HFF-Myc (cell line): ENCODE measurements around the gene STAP2.
A peak's percentile ranks its signal among the peaks of the same experiment; 100 is the strongest.

Source experiments
- DNase-seq: peaks from one replicate; pipeline ENCODE4 v3.0.0-alpha.2; 2011; ENCODE audit warnings: low read depth; ENCODE audit errors: extremely low read depth
- H3K4me3 ChIP-seq: replicated peaks from 2 replicates; pipeline ENCODE4 v1.5.1; 2011; ENCODE audit warnings: low read depth, mild to moderate bottlenecking, control low read depth, low read length
- TF ChIP-seq, protein P1 (sequence below): IDR thresholded peaks from 2 replicates; pipeline ENCODE4 v1.5.1; 2012; ENCODE audit warnings: mild to moderate bottlenecking, low read depth, low read length, control low read depth; ENCODE audit errors: missing control alignments

Gene STAP2

DNA sequence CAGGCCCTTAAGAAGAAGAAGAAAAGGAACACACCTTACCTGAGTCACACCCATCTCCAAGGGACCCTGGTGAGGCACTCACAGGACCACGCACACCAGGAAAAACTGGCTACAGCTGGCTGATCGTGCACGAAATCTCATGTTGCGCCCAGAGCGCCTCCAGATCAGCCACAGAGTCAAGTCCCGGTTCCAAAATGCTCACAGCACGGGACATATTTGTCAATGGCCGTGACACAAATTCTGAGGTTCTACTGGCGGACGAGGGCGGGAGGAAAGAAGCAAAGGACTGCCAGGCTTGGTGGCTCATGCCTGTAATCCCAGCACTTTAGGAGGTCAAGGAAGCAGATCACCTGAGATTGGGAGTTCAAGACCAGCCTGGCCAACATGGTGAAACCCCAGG lies 40.3 kb upstream of the STAP2 start:
- TF ChIP-seq, protein P1, sequence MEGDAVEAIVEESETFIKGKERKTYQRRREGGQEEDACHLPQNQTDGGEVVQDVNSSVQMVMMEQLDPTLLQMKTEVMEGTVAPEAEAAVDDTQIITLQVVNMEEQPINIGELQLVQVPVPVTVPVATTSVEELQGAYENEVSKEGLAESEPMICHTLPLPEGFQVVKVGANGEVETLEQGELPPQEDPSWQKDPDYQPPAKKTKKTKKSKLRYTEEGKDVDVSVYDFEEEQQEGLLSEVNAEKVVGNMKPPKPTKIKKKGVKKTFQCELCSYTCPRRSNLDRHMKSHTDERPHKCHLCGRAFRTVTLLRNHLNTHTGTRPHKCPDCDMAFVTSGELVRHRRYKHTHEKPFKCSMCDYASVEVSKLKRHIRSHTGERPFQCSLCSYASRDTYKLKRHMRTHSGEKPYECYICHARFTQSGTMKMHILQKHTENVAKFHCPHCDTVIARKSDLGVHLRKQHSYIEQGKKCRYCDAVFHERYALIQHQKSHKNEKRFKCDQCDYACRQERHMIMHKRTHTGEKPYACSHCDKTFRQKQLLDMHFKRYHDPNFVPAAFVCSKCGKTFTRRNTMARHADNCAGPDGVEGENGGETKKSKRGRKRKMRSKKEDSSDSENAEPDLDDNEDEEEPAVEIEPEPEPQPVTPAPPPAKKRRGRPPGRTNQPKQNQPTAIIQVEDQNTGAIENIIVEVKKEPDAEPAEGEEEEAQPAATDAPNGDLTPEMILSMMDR, result no peak
- H3K4me3 ChIP-seq, result no peak overlapping the region
- DNase-seq, result no peak

DNA sequence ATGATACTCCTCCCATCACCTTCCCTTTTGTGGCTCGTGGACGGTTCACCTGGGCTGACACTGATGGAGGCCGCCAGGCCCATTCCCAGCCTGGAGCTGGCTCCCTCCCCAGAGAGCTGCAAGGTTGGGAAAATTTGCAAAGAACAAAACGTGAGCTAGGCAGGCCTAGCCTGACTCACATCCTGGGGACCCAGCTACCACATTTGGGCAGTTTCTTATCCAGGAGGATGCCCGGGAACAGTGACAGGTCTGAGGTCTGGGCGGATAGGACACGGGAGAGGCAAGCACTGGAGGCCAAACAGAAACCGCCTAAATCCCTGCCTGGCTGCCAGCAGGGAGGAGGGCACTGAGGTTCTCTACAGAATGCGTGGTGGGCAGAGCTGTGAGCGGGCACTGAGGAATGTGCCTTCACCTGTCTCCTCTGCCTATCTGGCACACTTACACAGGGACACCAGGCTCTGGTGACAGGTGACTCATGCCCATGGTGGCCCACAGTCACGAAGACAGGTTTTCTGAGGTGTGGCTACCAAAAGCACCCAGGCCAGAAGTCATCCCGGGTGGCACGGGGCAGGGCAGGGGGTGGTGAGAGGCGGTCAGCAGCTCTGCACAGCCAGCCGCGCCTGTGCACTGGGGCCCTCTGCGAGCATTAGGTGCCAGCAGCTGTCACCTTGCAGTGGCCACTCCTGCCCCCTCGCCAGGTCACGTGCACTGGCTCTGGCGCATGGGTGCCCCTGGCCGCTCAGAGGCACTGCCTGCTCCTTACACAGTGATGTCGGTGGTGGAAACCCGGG lies 38.6 kb upstream of the STAP2 start:
- TF ChIP-seq, protein P1, result no peak
- DNase-seq, result no peak
- H3K4me3 ChIP-seq, result no peak overlapping the region

DNA sequence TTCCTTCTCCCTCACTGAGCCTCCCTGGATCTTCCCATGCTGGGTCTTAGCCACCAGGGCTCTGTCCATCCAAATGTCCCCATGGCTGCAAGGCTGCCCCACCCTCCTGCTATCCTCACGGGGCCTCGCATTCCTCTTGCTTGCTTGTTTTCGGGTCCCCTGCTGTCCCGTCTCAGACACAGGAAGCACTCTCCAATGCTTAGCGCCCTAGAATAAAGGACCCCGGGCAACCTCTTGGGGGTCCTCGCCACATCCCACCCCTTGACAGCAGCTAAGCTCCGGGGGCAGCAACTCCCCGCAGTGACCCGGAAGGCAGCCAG lies 38.0 kb upstream of the STAP2 start:
- TF ChIP-seq, protein P1, result no peak
- no peak for DNase-seq
- H3K4me3 ChIP-seq, result no peak overlapping the region

DNA sequence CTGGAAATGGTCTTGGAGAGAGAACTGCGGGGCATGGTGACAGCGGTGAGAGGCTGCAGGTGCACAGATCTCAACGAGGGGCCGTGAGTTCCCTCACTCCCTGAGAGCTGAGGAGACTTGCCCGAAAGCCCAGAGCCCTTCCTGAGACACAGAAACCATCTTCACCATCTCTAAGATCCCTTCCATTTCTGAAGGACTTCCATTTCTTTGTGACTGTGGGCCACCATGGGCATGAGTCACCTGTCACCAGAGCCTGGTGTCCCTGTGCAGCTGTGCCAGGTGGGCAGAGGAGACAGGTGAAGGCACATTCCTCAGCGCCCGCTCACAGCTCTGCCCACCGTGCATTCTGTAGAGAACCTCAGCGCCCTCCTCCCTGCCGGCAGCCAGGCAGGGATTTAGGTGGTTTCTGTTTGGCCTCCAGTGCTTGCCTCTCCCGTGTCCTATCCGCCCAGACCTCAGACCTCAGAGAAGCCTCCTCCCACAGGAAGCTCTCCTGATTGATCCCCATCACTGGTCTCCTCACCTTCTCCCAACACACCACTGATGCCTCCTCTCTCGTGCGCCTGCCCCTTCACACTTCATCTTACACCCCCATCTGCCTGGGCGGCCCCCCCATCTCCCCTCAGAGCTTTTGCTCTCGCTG lies 37.5 kb upstream of the STAP2 start:
- no peak for DNase-seq
- TF ChIP-seq, protein P1, result no peak
- no peak overlapping the region for H3K4me3 ChIP-seq

DNA sequence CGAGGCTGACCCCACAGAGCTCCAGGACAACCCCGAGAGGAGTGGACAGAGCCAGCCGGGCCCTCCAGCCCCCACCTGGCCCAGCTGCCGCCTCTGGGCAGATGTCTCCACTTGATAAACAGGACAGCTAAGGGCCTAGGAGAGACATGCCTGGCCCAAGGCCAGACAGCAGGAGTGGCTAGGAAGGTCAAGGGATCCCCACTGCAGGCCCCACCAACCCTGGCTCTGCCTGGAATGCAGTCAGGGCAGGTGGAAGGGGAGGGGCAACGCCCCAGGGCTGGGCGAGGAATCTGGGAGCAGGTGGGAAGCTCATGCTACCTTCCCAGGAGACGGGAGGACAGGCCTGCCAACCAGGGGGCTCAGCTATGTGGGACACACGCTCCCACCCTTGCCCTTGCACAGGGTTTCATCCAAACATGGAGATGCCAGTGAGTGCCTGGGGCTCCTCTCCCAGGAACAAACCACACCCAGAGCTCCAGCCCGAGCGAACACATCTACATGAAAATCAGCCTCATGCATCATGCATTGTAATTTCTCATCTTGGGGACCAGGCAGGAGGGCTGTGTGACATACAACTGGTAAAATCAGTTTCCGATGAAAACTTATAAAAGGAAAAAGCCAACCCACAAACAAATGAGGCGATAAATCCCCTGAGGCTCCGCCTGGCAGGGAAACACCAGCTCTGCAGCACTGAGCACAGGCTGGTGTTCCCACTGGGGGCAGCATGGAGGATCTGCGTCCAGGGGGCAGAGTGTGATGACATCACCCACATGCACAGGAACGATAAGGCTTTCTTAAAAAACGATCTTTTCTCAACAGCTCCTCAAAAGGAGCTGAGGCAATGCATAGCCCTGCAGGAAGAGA lies 36.8 kb upstream of the STAP2 start:
- H3K4me3 ChIP-seq, result peak overlapping the region; percentile 20

DNA sequence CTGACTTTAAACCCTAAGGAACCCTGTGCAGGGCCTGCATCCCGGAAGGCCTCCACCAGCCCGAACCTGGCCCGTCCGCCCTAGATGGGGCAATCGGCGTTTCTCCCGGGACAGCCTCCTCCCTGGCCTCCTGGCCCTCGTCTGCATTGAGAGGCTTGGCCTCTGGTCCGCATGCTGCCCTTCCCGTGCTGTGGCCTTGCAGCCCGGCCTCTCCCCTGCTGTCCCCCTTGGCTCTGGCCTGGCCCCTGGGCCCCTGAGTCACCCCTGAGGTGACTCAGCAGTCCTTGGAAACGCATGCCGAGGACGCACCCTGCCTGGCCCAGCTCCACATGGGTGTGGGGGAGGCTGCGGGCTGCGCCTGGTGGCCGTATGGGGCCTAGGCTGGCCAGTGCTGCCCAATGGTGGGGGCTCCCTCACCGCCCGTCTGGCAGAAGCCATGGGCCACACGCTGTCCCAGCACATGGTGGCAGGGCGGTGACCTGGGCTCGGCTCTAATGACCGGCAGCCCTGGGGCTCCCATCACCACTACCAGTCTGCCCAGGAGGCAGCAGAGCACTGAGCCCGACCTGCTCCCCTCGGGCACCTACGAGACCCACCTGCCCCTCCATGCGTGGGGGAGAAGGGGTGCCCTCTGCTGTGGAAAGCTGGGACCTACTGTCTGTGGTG lies 36.0 kb upstream of the STAP2 start:
- no peak for DNase-seq
- H3K4me3 ChIP-seq, result peak overlapping the region; percentile 20
- TF ChIP-seq, protein P1, result no peak

More for the DNA sequence above, 36.8 kb upstream of the STAP2 start:
- peak; percentile 56 for DNase-seq
- TF ChIP-seq, protein P1, result peak; percentile 48
